GM23338 (cell line): ENCODE results near the gene SOX13. TPM values are rescaled to one million over a fixed set of nuclear protein-coding genes. Genes with fewer than 3 reads are reported as not detected.

Experiments
- ATAC-seq: fragments of 200-7000 bp; cut with Tn5 transposase; 3 replicates; pipeline ENCODE4 v1.9.1; 2020
- DNase-seq: peaks from one replicate; pipeline ENCODE4 v3.0.0-alpha.2; 2015; ENCODE audit warnings: low spot score
- H2AFZ ChIP-seq: fragments of 200-600 bp; sonication (generic); 2 replicates; pipeline ENCODE4 v1.8.0; 2016; ENCODE audit warnings: antibody characterized with exemption, mild to moderate bottlenecking, moderate library complexity
- H3F3A ChIP-seq: fragments of 200-600 bp; sonication (generic); replicated peaks from 2 replicates; pipeline ENCODE4 v1.8.0; 2017; ENCODE audit warnings: antibody characterized with exemption, mixed run types, low read depth
- H3K27ac ChIP-seq: fragments of 200-600 bp; sonication (generic); 2 replicates; pipeline ENCODE4 v1.6.1; 2016; ENCODE audit warnings: low read depth
- H3K27me3 ChIP-seq: fragments of 200-600 bp; sonication (generic); 2 replicates; pipeline ENCODE4 v1.8.0; 2016; ENCODE audit warnings: mild to moderate bottlenecking, mixed run types, moderate library complexity; ENCODE audit not compliant: insufficient read depth
- H3K36me3 ChIP-seq: fragments of 200-600 bp; sonication (generic); 2 replicates; pipeline ENCODE4 v1.8.0; 2016; ENCODE audit warnings: mild to moderate bottlenecking; ENCODE audit not compliant: insufficient read depth
- H3K4me1 ChIP-seq: fragments of 200-600 bp; sonication (generic); 2 replicates; pipeline ENCODE4 v1.8.0; 2016; ENCODE audit warnings: mild to moderate bottlenecking, moderate library complexity; ENCODE audit not compliant: insufficient read depth
- H3K4me2 ChIP-seq: fragments of 200-600 bp; sonication (generic); 2 replicates; pipeline ENCODE4 v1.7.1; 2017; ENCODE audit warnings: mixed run types
- H3K4me3 ChIP-seq: fragments of 200-600 bp; sonication (generic); 2 replicates; pipeline ENCODE4 v1.6.1; 2016; ENCODE audit warnings: mixed run types
- H3K79me2 ChIP-seq: fragments of 200-600 bp; sonication (generic); replicated peaks from 2 replicates; pipeline ENCODE4 v1.8.0; 2017; ENCODE audit warnings: mild to moderate bottlenecking; ENCODE audit not compliant: insufficient read depth
- H3K9me2 ChIP-seq: fragments of 200-600 bp; sonication (generic); 2 replicates; pipeline ENCODE4 v1.8.0; 2017; ENCODE audit not compliant: insufficient read depth
- H4K20me1 ChIP-seq: fragments of 200-600 bp; sonication (generic); replicated peaks from 2 replicates; pipeline ENCODE4 v1.8.0; 2017; ENCODE audit warnings: mild to moderate bottlenecking; ENCODE audit not compliant: insufficient read depth
- H3K27ac Mint-ChIP-seq: 2 replicates; pipeline ENCODE4 v1.8.0; 2020; ENCODE audit warnings: inconsistent platforms, mild to moderate bottlenecking, moderate library complexity, mixed read lengths
- H3K27me3 Mint-ChIP-seq: 3 replicates; pipeline ENCODE4 v1.8.0; 2022; ENCODE audit warnings: low read depth, mild to moderate bottlenecking, moderate library complexity, mixed read lengths, inconsistent platforms; ENCODE audit not compliant: insufficient read depth, poor library complexity
- H3K36me3 Mint-ChIP-seq: 3 replicates; pipeline ENCODE4 v1.8.0; 2021; ENCODE audit warnings: low read depth, mild to moderate bottlenecking, inconsistent platforms, moderate library complexity, mixed read lengths
- H3K4me1 Mint-ChIP-seq: 3 replicates; pipeline ENCODE4 v1.8.0; 2020; ENCODE audit warnings: mild to moderate bottlenecking, inconsistent platforms, mixed read lengths
- H3K4me3 Mint-ChIP-seq: 3 replicates; pipeline ENCODE4 v1.8.0; 2021; ENCODE audit warnings: moderate library complexity, mild to moderate bottlenecking, inconsistent platforms, mixed read lengths
- H3K9me3 Mint-ChIP-seq: 3 replicates; pipeline ENCODE4 v1.8.0; 2020; ENCODE audit warnings: moderate library complexity, mild to moderate bottlenecking, inconsistent platforms, mixed read lengths
- CREB1 ChIP-seq: fragments of 250-450 bp; sonication (Bioruptor Pico); IDR thresholded peaks from 2 replicates; pipeline ENCODE4 v1.5.0; 2020; ENCODE audit warnings: low read depth, mild to moderate bottlenecking, moderate library complexity
- EZH2 ChIP-seq: fragments of 200-600 bp; sonication (generic); IDR thresholded peaks from one replicate; pipeline ENCODE4 v1.8.0; 2017; ENCODE audit warnings: antibody characterized with exemption, mild to moderate bottlenecking, low read depth; ENCODE audit not compliant: unreplicated experiment
- EZH2phosphoT487 ChIP-seq: fragments of 200-600 bp; sonication (generic); IDR thresholded peaks from one replicate; pipeline ENCODE4 v1.8.1; 2018; ENCODE audit warnings: antibody characterized with exemption; ENCODE audit not compliant: unreplicated experiment
- NANOG ChIP-seq: IDR thresholded peaks from 2 replicates; pipeline ENCODE4 v1.6.1; 2016; ENCODE audit warnings: antibody characterized with exemption, borderline replicate concordance
- POLR2AphosphoS5 ChIP-seq: IDR thresholded peaks from 2 replicates; pipeline ENCODE4 v1.6.1; 2016; ENCODE audit warnings: antibody characterized with exemption, low read depth
- STAT1 ChIP-seq: IDR thresholded peaks from one replicate; pipeline ENCODE4 v1.6.1; 2016; ENCODE audit warnings: antibody characterized with exemption; ENCODE audit not compliant: unreplicated experiment
- ZNF114 ChIP-seq: fragments of 250-450 bp; sonication (Bioruptor Pico); IDR thresholded peaks from 2 replicates; pipeline ENCODE4 v1.5.0; 2020; ENCODE audit warnings: mild to moderate bottlenecking, moderate library complexity
- ZNF331 ChIP-seq: fragments of 250-450 bp; sonication (Bioruptor Pico); IDR thresholded peaks from 2 replicates; pipeline ENCODE4 v1.5.0; 2020; ENCODE audit warnings: low read depth, mild to moderate bottlenecking, moderate library complexity
- polyA plus RNA-seq: library from polyadenylated mRNA; unstranded; fragments of >200 nt; fragmentation: Nextera tagmentation; extraction: Ambion mirVana; gene quantifications from 2 replicates; pipeline ENCODE4 v1.2.1, GENCODE V29; 2016
- total RNA-seq: library from RNA; depleted of rRNA; stranded (reverse); fragments of >200 nt; shearing (Covaris generic); gene quantifications from 2 replicates; pipeline ENCODE4 v1.2.3, GENCODE V29; 2014
- TF ChIP-seq, protein P1 (sequence below): IDR thresholded peaks from 2 replicates; pipeline ENCODE4 v1.6.1; 2016; ENCODE audit warnings: antibody characterized with exemption
- TF ChIP-seq, protein P2 (sequence below): fragments of 250-450 bp; sonication (Bioruptor Pico); IDR thresholded peaks from 2 replicates; pipeline ENCODE4 v1.5.0; 2020; ENCODE audit warnings: mild to moderate bottlenecking, moderate library complexity
- TF ChIP-seq, protein P3 (sequence below): IDR thresholded peaks from one replicate; pipeline ENCODE4 v1.6.1; 2018; ENCODE audit warnings: antibody characterized with exemption; ENCODE audit not compliant: unreplicated experiment

SOX13 gene
- total and polyA plus RNA-seq, 2 experiments from 2014 or later, result 28.6 to 123 TPM

DNA sequence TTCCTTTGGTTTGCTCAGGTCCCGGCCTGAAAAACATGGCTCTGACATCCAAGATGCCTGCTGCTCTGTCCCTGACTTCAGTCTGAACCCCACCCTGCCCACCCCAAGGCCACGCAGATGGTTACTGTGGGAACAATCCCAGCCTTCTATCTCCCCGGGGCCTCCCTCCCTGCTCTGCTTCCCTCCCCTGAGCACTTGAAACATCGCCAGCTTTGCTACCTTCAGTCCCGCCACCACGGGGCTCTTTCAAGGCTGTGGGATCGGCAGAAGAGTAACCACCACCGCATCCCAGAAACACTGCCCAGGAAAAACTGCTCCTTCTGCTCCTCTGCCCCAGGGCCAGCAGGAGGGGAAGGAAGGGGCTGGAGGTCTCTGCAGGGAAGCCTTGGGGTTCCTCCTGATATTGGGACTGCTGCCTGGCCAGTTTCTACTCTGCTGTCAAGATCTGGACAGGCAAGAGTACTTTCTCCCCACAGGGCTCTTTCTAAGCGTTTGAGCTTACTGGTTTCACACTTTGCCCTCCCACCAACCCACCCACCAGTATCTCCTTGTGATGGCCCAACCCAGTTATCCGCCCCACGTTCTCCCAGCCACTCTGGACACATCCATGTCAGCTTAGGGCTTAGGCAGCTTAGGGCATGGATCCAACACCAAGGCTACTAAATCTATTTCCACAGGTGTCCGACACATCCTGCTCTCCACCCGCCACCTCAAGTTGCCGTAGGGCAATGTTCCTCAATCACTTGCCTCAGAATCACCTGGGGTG is 70.5 kb downstream of the SOX13 start (continued):
- TF ChIP-seq, protein P1, sequence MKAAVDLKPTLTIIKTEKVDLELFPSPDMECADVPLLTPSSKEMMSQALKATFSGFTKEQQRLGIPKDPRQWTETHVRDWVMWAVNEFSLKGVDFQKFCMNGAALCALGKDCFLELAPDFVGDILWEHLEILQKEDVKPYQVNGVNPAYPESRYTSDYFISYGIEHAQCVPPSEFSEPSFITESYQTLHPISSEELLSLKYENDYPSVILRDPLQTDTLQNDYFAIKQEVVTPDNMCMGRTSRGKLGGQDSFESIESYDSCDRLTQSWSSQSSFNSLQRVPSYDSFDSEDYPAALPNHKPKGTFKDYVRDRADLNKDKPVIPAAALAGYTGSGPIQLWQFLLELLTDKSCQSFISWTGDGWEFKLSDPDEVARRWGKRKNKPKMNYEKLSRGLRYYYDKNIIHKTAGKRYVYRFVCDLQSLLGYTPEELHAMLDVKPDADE, result no peak
- no peak for TF ChIP-seq ZNF331 (CRISPR knock-in tag)
- TF ChIP-seq ZNF114 (CRISPR knock-in tag), result no peak
- no peak for TF ChIP-seq EZH2phosphoT487
- TF ChIP-seq CREB1, result no peak
- no peak for TF ChIP-seq EZH2

DNA sequence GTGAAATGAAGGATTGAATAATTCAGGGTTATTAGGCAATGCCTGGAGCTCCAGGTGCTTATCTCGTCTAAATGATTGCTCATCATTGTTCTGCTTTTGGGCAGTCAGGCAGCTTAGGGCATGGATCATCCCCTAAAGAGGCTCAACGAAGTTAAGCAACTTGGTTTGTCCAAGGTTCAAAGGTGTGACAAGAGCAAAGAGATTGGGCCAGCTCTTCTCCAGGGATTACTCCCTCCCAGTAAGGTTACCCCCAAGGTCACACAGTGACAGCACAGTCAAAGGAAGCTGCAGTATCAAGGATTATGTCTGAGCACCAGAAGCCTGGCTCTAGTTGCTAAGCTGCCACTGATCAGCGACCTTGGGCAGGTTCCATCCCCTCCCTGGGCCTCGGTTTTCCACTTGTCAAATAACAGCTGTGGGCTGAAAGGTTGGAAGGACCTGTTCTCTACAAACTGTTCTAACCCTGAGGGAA is 72.2 kb downstream of the SOX13 start:
- H3K27ac Mint-ChIP-seq, result no peak overlapping the region
- H3K4me2 ChIP-seq, result no peak overlapping the region
- H2AFZ ChIP-seq, result no peak overlapping the region
- no peaks in the 10 kb centered on the region for H3K9me3 Mint-ChIP-seq
- peaks cover 11% of the 10 kb centered on the region for H3K36me3 Mint-ChIP-seq
- H3K4me3 ChIP-seq, result no peak overlapping the region
- no peaks in the 10 kb centered on the region for H3K79me2 ChIP-seq
- no peaks in the 10 kb centered on the region for H3K36me3 ChIP-seq
- H3K27me3 Mint-ChIP-seq, result peaks cover 18% of the 10 kb centered on the region
- H3K4me1 ChIP-seq, result peaks cover 21% of the 10 kb centered on the region
- no peak overlapping the region for H3K4me3 Mint-ChIP-seq
- no peaks in the 10 kb centered on the region for H3K27me3 ChIP-seq
- DNase-seq (no peak), ATAC-seq (no peak)
- H3F3A ChIP-seq, result no peaks in the 10 kb centered on the region; the same call in 1 of the 2 replicates
- H3K9me2 ChIP-seq, result no peaks in the 10 kb centered on the region
- no peak overlapping the region for H3K27ac ChIP-seq
- TF ChIP-seq ZNF114 (CRISPR knock-in tag) (no peak), NANOG (no peak), POLR2AphosphoS5 (no peak), CREB1 (no peak), STAT1 (no peak), EZH2phosphoT487 (no peak)
- TF ChIP-seq, protein P1, result no peak
- TF ChIP-seq, protein P2, sequence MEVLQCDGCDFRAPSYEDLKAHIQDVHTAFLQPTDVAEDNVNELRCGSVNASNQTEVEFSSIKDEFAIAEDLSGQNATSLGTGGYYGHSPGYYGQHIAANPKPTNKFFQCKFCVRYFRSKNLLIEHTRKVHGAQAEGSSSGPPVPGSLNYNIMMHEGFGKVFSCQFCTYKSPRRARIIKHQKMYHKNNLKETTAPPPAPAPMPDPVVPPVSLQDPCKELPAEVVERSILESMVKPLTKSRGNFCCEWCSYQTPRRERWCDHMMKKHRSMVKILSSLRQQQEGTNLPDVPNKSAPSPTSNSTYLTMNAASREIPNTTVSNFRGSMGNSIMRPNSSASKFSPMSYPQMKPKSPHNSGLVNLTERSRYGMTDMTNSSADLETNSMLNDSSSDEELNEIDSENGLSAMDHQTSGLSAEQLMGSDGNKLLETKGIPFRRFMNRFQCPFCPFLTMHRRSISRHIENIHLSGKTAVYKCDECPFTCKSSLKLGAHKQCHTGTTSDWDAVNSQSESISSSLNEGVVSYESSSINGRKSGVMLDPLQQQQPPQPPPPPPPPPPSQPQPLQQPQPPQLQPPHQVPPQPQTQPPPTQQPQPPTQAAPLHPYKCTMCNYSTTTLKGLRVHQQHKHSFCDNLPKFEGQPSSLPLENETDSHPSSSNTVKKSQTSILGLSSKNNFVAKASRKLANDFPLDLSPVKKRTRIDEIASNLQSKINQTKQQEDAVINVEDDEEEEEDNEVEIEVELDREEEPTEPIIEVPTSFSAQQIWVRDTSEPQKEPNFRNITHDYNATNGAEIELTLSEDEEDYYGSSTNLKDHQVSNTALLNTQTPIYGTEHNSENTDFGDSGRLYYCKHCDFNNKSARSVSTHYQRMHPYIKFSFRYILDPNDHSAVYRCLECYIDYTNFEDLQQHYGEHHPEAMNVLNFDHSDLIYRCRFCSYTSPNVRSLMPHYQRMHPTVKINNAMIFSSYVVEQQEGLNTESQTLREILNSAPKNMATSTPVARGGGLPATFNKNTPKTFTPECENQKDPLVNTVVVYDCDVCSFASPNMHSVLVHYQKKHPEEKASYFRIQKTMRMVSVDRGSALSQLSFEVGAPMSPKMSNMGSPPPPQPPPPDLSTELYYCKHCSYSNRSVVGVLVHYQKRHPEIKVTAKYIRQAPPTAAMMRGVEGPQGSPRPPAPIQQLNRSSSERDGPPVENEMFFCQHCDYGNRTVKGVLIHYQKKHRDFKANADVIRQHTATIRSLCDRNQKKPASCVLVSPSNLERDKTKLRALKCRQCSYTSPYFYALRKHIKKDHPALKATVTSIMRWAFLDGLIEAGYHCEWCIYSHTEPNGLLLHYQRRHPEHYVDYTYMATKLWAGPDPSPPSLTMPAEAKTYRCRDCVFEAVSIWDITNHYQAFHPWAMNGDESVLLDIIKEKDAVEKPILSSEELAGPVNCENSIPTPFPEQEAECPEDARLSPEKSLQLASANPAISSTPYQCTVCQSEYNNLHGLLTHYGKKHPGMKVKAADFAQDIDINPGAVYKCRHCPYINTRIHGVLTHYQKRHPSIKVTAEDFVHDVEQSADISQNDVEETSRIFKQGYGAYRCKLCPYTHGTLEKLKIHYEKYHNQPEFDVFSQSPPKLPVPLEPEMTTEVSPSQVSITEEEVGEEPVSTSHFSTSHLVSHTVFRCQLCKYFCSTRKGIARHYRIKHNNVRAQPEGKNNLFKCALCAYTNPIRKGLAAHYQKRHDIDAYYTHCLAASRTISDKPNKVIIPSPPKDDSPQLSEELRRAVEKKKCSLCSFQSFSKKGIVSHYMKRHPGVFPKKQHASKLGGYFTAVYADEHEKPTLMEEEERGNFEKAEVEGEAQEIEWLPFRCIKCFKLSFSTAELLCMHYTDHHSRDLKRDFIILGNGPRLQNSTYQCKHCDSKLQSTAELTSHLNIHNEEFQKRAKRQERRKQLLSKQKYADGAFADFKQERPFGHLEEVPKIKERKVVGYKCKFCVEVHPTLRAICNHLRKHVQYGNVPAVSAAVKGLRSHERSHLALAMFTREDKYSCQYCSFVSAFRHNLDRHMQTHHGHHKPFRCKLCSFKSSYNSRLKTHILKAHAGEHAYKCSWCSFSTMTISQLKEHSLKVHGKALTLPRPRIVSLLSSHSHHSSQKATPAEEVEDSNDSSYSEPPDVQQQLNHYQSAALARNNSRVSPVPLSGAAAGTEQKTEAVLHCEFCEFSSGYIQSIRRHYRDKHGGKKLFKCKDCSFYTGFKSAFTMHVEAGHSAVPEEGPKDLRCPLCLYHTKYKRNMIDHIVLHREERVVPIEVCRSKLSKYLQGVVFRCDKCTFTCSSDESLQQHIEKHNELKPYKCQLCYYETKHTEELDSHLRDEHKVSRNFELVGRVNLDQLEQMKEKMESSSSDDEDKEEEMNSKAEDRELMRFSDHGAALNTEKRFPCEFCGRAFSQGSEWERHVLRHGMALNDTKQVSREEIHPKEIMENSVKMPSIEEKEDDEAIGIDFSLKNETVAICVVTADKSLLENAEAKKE (CRISPR knock-in tag), result no peak
- TF ChIP-seq, protein P3, sequence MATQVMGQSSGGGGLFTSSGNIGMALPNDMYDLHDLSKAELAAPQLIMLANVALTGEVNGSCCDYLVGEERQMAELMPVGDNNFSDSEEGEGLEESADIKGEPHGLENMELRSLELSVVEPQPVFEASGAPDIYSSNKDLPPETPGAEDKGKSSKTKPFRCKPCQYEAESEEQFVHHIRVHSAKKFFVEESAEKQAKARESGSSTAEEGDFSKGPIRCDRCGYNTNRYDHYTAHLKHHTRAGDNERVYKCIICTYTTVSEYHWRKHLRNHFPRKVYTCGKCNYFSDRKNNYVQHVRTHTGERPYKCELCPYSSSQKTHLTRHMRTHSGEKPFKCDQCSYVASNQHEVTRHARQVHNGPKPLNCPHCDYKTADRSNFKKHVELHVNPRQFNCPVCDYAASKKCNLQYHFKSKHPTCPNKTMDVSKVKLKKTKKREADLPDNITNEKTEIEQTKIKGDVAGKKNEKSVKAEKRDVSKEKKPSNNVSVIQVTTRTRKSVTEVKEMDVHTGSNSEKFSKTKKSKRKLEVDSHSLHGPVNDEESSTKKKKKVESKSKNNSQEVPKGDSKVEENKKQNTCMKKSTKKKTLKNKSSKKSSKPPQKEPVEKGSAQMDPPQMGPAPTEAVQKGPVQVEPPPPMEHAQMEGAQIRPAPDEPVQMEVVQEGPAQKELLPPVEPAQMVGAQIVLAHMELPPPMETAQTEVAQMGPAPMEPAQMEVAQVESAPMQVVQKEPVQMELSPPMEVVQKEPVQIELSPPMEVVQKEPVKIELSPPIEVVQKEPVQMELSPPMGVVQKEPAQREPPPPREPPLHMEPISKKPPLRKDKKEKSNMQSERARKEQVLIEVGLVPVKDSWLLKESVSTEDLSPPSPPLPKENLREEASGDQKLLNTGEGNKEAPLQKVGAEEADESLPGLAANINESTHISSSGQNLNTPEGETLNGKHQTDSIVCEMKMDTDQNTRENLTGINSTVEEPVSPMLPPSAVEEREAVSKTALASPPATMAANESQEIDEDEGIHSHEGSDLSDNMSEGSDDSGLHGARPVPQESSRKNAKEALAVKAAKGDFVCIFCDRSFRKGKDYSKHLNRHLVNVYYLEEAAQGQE, result no peak
- H3K4me1 Mint-ChIP-seq, result peaks cover 46% of the 10 kb centered on the region
- no peaks in the 10 kb centered on the region for H4K20me1 ChIP-seq
